GDM1 (cell line): Measurements from ENCODE around the gene AIF1.
A peak's percentile ranks its signal among the peaks of the same experiment; 100 is the strongest.

Source experiments
- DNase-seq: peaks from one replicate; lab custom pipeline; 2025; lab: John Stamatoyannopoulos, UW

AIF1 gene

DNA sequence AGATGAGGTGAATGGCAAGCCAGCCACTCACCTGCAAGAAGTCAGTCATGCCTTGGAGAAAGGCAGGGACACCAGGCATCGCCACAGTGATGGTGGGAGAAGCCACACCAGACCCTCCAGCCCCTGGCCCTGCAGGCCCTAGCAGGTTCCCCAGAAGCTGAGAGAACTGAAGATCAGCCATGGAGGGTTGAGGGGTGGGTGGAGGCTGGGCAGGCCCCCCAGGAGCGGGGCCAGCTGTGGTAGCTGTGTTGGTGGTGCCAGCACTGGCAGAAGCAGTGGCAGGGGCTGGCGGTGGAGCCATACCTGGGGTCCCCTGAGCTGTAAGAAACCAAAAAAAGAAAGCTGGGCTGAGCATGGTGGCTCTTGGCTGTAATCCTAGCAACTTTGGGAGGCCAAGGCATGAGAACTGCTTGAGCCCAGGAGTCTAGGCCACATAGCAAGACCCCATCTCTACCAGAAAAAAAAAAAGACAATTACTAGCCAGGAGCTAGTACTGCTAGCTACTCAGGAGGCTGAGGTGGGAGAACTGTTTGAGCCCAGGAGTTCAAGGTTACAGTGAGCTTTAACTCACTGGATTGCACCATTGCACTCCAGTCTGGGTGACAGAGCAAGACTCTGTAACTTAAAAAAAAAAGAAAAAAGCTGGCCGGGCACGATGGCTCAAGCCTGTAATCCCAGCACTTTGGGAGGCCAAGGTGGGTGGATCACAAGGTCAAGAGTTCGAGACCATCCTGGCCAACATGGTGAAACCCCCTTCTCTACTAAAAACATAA, 27.9 kb downstream of the AIF1 start:
- no peak for DNase-seq

DNA sequence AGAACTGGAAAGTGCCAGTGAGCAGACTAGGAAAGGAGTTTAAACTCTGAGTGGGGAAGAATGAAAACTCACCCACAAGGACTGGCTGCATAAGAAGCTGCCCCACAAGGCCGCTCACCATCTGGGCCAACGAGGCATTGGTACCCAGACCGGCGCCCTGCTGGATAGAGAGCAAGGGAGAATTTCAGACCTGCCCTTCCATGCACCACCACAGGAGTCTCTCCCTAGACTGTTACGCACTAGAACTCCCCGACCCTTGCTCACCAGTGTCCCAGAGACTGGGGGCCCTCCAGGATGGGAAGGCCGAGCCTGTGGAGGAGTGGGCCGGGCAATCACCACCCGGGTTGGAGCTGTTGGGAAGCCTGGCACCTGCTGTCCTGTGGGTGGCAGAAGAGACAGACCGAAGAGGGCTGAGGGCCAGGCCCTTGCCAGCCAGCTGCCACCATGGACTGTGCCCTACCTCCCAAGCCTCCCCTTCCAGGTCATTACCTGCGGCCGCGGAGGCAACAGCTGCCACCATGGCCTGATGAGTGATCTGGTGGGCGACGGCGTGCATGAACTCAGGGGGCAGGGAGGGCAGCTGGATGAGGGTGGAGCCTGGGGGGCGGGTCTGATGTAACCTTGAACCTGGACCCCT, 28.9 kb downstream of the AIF1 start:
- DNase-seq, result no peak

DNA sequence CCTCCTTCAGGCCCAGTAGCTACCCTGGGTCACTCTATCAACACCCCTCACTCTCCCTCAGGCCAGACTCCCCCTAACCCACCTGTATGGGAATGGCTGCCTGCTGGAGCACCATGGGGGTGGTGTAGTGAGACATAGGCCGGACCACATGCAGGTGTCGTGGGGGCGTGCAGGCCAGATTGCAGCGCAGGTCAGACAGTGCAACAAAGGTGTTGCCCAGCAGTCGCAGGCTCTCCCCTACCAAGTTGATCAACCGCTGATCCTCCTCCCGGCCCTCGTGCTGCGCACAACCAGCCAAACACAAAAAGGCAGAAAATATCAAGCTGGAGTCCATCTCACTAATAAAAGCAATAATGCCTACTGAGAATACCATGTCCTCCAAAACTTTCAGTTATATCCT, 30.3 kb downstream of the AIF1 start:
- no peak for DNase-seq

DNA sequence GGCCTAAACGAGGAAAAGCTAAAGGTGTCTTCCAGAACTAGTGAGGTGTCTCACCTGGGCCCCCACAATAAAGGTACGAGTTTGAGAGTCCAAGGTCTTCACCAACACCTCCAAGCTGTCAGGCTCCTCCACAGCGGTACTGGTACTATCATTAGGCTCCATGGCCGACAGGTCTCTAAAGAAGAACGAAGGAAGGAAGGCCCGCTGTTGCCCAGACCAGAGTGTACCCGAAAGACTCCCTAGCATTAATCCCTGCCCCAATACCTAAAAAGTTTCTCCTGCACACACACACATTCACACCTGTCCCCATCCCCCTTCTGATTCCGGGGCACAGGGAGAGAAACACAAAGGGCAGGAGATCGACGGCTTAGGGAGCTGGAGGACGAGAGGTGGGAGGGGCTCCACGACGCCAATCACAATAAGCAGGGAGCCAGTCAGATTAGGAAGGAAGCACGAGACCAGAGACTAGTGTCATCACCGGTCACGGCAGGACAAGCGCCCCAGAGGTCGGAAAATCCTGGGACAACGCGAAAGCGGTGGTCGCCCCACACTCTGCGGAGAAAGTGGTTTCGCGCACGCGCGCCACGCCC, 36.7 kb downstream of the AIF1 start:
- no peak for DNase-seq

DNA sequence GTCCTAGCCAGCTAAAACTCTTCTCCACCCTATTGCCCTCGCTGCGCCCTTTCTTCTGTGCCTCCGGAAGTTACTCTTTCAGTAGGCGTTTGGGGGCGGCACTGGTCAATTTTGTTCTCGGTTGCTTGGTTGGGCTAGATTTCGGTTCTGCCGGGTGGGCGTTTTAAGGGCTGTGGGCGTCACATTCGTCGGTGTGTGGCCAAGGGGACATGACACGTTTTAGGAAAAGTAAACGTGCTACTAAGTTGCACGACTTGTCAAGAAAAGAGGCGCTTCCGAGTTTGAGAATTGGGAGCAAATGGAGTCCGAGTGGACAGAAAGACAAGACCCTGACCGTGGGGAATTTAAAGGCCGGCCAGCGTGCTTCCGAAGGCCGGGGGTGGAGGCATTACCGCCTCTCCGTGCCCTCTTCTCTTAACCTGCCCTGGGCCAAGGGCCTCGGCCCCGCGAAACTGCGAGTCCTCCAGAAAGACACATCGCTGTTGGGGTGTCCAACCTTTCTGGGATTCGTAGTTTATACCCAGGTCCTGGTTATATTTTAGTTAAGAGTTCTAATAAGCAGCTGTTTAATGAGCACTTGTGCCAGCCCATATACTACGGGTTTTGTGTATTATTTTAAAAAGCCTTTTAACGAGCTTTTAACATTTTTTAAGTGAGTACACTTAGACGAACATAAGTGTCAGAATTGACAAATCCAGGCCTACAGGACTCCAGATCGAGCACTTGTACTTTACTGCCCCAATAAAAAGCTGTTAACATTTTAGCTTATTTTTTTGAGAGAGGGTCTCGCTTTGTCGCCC, 38.1 kb downstream of the AIF1 start:
- DNase-seq, result peak; percentile 94

DNA sequence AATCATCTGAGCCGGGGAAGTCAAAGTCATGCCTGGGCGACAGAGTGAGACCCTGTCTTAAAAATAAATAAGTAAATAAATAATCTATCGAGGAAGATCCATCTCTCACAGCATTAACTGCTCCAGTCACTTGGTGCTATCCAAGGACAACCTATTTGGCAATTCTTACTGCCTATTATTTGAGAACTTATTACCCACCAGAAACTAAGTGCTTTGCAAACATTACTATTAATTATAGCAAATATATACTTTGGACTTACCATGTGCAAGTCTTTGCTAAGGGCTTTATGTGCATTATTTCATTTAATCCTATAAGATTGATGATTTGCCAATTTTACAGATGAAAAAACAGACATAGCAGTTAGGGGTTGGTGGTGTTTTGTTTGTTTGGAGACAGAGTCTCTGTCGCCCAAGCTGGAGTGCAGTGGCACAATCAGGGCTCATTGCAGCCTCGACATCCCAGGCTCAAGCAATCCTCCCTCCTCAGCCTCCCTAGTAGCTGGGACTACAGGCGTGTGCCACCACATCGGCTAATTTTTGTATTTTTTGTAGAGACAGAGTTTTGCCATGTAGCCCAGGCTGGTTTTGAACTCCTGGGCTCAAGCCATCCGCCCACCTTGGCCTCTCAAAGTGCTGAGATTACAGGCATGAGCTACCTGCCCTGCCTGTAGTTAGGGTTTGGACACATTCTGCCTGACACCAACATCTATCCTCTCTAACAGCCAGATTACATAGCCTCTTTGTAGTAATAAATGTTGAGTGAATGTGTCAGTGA, 39.7 kb downstream of the AIF1 start:
- DNase-seq, result no peak

DNA sequence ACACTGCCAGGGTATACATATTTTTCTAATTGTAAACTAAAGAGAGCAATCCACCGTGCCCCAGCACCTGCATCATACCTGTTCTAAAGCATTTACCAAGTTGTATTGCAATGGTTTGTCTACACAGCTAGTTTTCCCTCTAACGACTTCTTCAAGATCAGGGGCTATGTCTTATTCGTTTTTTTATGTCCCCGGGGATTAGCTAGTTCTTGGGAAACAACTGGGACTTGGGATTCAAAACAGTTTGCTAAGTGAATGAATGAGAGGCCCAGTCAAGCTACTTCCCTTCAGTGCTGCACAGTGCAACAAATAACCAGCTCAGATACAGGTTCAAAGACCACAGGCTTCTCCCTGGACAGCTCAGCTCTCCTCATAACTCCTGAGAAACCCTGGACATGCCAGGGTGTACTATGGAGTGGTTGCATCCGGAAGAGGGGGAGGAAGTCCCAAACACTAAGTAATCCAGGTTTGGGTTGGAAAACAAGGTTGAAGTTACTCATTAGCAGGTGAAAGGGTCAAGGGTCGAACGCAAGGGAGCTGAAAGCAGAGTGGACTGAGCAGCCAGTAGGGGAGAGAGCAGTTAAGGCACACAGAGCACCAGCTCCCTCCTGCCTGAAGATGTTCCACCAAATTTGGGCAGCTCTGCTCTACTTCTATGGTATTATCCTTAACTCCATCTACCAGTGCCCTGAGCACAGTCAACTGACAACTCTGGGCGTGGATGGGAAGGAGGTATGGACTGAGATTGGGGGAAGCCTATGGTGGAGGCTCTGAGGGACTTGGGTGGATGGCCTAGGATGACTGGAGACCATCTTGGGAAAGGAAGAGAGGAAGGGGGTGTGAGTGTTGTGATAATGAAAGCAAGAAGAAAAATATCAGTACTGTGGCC, 40.6 kb downstream of the AIF1 start, which contains the start of gene APOM:
APOM (plus strand) TSS at position 546 of the 889 bp plus-strand sequence; CDS start at position 619, 73 bp downstream.
- no peak for DNase-seq

DNA sequence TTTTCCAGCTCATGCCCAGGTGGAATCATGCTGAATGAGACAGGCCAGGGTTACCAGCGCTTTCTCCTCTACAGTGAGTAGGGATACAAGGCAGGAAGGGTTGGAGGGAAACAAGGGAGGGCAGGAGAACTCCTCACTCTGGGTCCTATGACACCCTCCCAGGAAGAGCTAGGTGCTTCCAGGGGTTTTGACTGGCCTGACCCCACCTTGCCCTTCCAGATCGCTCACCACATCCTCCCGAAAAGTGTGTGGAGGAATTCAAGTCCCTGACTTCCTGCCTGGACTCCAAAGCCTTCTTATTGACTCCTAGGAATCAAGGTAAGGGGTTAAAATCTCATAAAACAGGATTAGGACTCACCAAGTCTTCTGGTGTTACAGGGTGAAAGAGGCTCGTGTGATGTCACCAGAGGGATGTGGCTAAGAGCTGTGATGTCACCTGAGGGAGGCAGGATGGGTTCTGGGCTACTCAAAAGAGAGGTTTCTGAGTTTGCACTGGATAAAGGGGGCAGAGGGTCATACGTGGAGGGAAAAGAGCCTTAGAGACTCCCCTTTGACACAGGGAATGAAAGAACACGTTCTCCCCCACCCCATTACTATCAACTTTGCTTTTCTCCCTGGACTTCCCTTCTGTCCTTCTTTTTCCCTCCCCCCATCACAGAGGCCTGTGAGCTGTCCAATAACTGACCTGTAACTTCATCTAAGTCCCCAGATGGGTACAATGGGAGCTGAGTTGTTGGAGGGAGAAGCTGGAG, 42.5 kb downstream of the AIF1 start:
- no peak for DNase-seq

DNA sequence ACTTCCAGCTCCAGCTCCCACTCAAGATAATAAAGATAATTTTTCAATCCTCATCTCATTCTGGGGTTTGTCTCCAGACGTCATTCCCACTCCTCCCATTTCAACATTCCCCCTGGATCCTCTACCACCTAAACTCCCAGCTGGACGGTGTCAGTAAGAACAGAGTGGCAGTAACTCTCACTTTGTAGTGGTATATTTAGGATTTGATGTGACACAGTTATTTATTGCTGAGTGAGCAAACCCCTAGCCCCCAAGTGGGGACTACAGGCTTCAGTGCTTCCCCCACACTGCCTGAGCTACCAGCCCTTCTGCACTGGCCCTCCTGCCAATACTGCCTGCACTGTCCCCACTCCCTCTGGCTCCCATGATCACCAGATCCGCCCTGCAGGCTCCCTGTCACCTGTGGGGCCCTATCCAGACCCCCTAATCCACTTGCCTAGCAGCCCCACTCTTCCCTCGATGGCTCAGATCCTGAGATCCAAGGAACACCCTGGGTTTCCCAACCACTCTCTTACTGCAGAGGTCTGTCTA, 43.2 kb downstream of the AIF1 start:
- no peak for DNase-seq

DNA sequence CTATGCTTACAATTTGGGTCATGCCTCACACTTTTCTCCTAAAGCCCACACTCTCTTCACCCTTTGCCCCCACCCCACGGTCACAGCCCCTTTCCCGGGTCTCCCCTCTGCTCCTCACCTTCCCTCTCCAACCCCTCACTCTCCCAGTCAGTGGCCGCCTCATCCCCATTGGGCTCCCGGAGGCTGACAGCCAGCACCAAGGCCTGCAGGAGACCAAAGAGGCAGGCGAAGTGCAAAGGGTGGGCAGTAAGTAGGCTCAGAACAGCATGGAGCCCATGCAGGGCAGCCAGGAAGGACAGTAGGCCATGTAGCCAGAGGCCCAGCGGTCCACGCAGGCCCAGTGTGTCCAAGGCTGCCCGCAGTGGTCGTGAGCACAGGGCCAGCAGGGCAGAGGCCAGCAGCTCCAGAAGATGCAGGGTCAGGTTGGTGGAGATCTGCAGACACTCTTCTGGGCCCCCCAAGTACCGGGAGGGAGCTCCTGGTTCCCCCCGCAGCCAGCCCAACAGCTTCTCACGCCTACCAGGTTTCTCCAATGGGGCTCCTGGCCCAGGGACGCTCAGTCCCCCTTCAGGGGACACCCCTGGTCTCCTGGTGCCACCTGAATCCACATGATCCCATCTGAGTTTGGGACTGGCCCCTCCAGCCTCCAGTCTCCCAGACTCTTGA, 44.1 kb downstream of the AIF1 start:
- DNase-seq, result no peak

DNA sequence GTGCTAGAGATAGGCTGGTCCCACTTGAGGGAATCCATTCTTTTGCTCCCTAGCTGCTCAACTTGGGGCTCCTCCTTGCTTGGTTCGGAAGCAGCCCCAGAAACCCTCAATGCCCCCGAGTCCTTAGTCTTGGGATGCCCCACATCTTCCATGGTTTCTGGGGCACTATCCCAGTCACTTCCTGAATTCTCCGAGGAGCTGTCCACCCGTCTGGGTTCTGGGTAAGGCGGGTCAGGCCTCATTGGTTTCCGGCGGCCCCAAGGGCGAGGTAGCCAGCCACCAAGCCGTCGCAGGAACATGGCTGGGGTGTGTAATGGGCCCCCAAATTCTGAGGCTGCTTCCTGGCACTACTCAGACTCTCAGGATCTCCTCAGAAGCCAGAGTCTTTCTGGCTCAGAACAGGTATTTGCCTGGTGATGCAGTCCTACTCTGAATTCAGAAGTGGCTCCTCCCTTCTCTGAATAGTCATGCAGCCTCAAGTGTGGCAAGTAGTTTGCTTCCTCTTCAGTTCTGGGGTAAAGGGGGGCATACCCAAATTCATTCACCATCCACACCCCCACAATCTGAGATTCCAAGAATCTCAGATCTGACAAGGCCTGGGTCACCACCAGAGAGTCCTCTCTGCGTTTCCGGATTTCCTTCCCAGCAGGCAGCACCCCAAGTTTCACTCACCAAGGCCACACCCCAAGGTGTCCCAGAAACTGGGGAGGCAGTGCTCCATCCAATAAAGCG, 44.8 kb downstream of the AIF1 start:
- DNase-seq, result no peak

DNA sequence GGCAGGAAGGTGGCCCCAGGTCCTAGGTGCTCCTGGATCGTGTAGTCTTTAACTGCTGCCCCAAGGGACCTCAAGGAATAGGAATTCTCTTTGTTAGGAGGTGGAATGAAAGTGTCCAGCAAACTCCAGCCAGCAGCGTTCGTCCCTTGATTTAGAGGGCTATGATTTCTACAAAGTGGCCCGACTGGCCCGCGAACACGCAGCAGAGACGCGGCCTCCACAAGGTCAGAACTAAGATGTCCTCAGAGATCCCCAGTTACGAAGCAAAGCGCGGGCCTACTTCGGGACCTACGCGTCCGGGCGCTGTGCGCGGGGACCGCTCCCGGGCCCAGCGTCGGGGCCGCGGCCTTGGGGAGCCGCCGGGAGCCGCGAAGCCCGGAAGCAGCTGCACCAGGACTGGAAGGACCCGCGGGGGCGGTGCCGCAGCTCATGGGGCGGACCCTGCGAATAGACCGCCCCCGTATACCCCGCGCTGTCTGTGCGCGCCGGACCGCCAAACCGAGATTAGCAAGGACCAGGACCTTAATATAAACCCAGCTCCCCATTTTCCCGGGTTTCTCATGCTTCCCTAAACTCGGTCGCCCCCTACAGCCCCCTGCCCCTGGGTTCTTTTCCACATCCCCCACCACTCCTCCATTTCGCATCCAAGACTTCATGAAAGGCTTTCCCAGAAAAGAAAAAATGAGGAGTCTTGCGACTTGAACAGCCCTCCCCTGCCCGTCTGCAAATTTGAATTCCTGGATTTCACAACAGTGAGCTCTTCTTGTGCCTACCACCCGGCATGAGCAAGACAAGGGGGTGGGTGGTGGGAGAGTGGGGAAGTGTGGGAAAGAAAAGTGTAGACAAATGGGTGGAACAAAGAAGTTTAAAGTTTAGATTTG, 45.6 kb downstream of the AIF1 start, which contains the start of gene C6orf47:
C6orf47 (minus strand) TSS at position 398 of the 881 bp plus-strand sequence. CDS start 831 bp downstream, outside the sequence.
- peak; percentile 70 for DNase-seq

DNA sequence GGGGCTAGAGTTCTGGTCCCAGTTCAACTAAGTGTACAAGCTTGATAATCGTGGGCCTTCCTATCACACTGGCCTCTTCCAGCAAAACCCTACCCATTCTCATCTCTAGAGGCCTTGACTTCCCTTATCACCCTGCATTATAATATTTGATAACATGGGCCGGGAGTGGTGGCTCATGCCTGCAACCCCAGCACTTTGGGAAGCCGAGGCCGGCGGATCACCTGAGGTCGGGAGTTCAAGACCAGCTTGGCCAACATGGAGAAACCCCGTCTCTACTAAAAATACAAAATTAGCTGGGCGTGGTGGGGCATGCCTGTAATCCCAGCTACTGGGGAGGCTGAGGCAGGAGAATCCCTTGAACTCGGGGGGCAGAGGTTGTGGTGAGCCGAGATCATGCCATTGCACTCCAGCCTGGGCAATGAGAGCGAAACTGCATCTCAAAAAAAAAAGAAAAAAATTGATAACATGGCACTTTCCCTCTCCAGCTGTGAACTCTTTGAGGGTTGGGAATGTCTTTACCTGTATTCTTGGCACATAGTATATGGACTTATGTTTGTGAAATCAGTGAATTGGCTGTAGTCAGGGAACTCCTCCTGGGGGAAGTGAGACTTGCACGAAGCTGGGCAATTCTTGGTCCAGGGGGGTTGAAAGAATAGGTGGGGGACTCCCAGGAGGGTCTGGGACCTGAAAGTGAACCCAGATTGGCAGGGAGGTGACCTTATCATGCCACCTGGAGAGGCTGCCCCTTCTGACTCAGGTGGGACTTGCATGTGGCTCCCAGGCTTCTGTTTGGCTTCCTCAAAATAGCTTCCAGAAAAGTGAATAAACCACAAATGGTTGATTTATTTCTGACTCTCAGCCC, 46.5 kb downstream of the AIF1 start:
- no peak for DNase-seq

DNA sequence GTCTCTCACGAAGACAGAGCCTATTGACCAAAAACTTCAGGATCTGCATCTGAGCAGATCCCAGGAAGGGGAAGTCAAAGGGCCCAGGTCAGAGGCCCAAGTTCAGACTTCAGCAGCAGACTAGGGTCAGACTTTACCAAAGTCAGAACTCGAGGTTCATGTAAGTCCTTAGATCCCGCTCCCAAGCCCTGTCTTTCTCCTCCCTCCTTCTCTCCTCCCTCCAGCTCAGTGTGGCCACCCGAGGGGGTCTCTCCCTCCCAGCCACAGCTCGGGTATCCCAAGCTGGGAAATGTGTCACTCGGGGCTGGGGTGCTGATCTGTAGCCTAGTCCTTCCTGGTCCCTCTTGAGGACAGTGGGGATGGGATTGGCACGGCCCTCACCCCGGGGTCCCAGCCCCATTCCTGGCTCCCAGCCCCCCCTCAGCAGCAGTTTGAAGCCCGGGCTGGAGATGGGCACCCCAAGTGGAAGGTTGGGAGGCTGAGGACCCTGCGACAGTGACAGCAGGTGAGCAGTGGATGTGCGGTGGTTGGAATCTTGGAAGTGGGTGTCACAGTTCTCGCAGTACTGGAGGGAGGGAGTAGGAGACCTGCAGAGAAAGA, 47.2 kb downstream of the AIF1 start:
- no peak for DNase-seq

DNA sequence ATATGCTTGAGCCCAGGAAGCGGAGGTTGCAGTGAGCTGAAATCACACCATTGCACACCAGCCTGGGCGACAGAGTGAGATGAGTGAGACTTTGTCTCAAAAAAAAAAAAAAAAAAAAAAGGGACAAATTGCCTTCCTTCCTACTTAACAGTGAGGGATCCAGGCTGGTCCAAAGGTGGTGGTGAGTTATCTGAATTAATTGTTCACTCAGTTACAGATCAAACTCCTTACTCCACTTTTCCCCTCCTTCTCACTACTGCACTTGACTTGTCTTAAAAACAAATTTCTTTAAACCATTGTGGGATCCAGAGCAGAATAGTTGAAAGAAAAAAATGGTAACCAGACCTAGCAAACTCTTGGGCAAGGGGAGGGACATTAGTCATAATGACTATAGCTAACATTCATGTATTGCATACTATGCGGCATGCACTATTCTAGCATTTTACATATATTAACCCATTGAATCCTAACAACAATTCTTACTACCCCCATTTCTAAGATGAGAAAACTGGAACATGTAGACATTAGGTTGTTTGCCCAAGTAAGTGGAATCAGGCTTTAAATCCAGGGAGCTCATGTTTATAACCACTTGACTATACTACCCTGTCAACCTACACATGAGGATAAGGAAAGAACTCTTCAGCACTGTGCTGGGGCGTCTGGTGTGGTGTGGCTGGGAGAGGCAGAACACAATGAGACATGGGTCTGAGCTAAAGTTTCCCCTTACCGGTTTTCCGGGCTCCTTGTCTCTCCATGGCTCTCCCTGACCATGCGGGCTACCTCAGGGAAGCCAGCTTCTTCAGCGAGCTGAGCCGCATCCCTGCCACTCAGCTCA, 48.3 kb downstream of the AIF1 start:
- DNase-seq, result no peak
